Subcutaneous adipose tissue (tissue), 4 donors: ENCODE results near the gene ZSWIM3. TPM values are rescaled to one million over a fixed set of nuclear protein-coding genes. Genes with fewer than 3 reads are reported as not detected.

Experiments used
- CTCF ChIP-seq: fragments of 450-650 bp; IDR thresholded peaks from one replicate; pipeline ENCODE4 v1.5.1; 2016; ENCODE audit warnings: low read depth, mild to moderate bottlenecking, control low read depth, antibody characterized with exemption, moderate library complexity
- total RNA-seq, 4 donors: library from RNA; depleted of rRNA; stranded (reverse); fragments of >200 nt; gene quantifications; one replicate each; pipeline ENCODE4 v1.1.0, GENCODE V29; 2016

The ZSWIM3 gene
- total RNA-seq, 4 donors from 2014 or later: 2.1 to 4.4 (median 2.7) TPM

GRCh38 chr20:45927071-45927878 is 69.9 kb downstream of the ZSWIM3 start:
- no peak for TF ChIP-seq CTCF

Other genes starting within 250 kb of the ZSWIM3 start
- gene WFDC10A, start 227.9 kb upstream of the ZSWIM3 start, total RNA-seq: not detected
- gene WFDC9, start 226.3 kb upstream of the ZSWIM3 start, total RNA-seq: not detected
- gene WFDC11, start 187.4 kb upstream of the ZSWIM3 start, total RNA-seq: not detected
- gene WFDC13, start 155.6 kb upstream of the ZSWIM3 start, total RNA-seq: not detected
- gene WFDC10B, start 152.6 kb upstream of the ZSWIM3 start, total RNA-seq: not detected
- gene SPINT4, start 135.3 kb upstream of the ZSWIM3 start, total RNA-seq: not detected
- not detected for gene WFDC3, start 65.7 kb upstream of the ZSWIM3 start, total RNA-seq
- 10 to 100 TPM; 17.0 to 28.1 (median 23.3) TPM for gene DNTTIP1, start 65.7 kb upstream of the ZSWIM3 start, total RNA-seq
- gene UBE2C, start 45.0 kb upstream of the ZSWIM3 start, total RNA-seq: 1 to 10 TPM in 3 of 4 donors, not detected in 1; 1.3 to 3.1 (median 1.8) TPM
- 1 to 10 TPM in 3 of 4 donors, not detected in 1; 2.3 to 3.1 (median 2.4) TPM for gene TNNC2, start 30.3 kb upstream of the ZSWIM3 start, total RNA-seq
- 100 to 1,000 TPM in 2 of 4 donors, 10 to 100 TPM in 2; 31.6 to 153 (median 90.8) TPM for gene SNX21, start 23.8 kb upstream of the ZSWIM3 start, total RNA-seq
- gene ACOT8, start 222 bp upstream of the ZSWIM3 start, total RNA-seq: 10 to 100 TPM; 21.9 to 32.6 (median 27.1) TPM
- gene ZSWIM1, start 23.6 kb downstream of the ZSWIM3 start, total RNA-seq: 1 to 10 TPM; 5.9 to 7.0 (median 6.7) TPM
- gene SPATA25, start 30.0 kb downstream of the ZSWIM3 start, total RNA-seq: 10 to 100 TPM in 1 of 4 donors, 1 to 10 TPM in 3; 2.2 to 13.4 (median 2.9) TPM
- 10 to 100 TPM in 2 of 4 donors, 1 to 10 TPM in 2; 2.3 to 15.1 (median 10.0) TPM for gene NEURL2, start 33.6 kb downstream of the ZSWIM3 start, total RNA-seq
- gene CTSA, start 33.7 kb downstream of the ZSWIM3 start, total RNA-seq: 100 to 1,000 TPM in 2 of 4 donors, 10 to 100 TPM in 2; 79.1 to 164 (median 109) TPM
- 100 to 1,000 TPM; 135 to 475 (median 261) TPM for gene PLTP, start 54.5 kb downstream of the ZSWIM3 start, total RNA-seq
- 10 to 100 TPM; 20.7 to 39.2 (median 24.8) TPM for gene PCIF1, start 77.1 kb downstream of the ZSWIM3 start, total RNA-seq
- 10 to 100 TPM in 3 of 4 donors, 1 to 10 TPM in 1; 9.9 to 21.1 (median 13.7) TPM for gene ZNF335, start 114.6 kb downstream of the ZSWIM3 start, total RNA-seq
- 100 to 1,000 TPM in 1 of 4 donors, 10 to 100 TPM in 1, 1 to 10 TPM in 2; 3.0 to 172 (median 7.5) TPM for gene MMP9, start 151.3 kb downstream of the ZSWIM3 start, total RNA-seq
- gene SLC12A5, start 171.6 kb downstream of the ZSWIM3 start, total RNA-seq: not detected
- gene NCOA5, start 232.3 kb downstream of the ZSWIM3 start, total RNA-seq: 10 to 100 TPM; 23.3 to 26.9 (median 26.3) TPM